Stomach (tissue), 4 donors: ENCODE results near the gene HS6ST2.

Experiments
- POLR2A ChIP-seq, 4 donors: fragments of 450-650 bp; IDR thresholded peaks; one replicate each; pipeline ENCODE4 v1.6.1; 2016; ENCODE audit warnings: antibody characterized with exemption in 4 of 4, control low read depth in 2 of 4, mild to moderate bottlenecking in 1 of 4, moderate library complexity in 1 of 4
- POLR2AphosphoS5 ChIP-seq, 3 donors: sonication (generic); formaldehyde crosslinking; IDR thresholded peaks; one replicate each; pipeline ENCODE4 v1.6.1; 2016; ENCODE audit warnings: antibody characterized with exemption in 3 of 3

DNA sequence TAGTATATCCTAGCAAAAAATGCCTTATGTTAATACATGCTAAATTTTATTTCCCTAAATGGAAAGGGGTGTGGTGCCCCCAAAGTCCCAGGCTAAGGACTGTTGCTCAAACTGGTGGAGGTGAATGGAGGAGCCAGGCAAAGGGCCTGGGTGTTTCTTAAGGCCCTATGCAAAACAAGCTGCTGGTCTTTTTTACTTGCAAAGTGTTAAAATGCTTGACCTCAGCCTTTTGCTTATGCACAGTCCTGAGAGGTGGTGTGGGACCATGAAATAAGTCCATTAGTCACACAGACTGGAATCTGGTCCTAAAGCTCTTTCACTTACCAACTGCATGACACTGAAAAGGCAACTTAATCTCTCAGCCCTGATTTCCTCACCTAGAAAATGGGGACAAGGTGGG, 246.1 kb downstream of the HS6ST2 start:
- TF ChIP-seq POLR2A (IDR thresholded peaks at IDR 0.05) (no peak), POLR2AphosphoS5 (IDR thresholded peaks at IDR 0.05) (no peak)
